Left renal pelvis (tissue), 4 donors: Measurements from ENCODE around the gene RUBCN. TPM values are rescaled to one million over a fixed set of nuclear protein-coding genes. Genes with fewer than 3 reads are reported as not detected.
"Not testable (repeated sequence)": the region's sequence is repeated elsewhere in the genome, so short reads cannot be mapped to it uniquely, and the experiment has no call there.

ENCODE experiments used
- DNase-seq, 4 donors: peaks; one replicate each; pipeline ENCODE4 v3.0.0-alpha.2; 2013; ENCODE audit warnings: low read depth in 4 of 4, low spot score in 3 of 4
- polyA plus RNA-seq, 4 donors: library from polyadenylated mRNA; unstranded; fragments of 120-200 nt; gene quantifications; one replicate each; pipeline ENCODE4 v1.2.1, GENCODE V29; 2013; ENCODE audit not compliant: insufficient read length in 4 of 4

Gene RUBCN
- polyA plus RNA-seq, 4 donors, result 11.3 to 16.0 (median 12.7) TPM

DNA sequence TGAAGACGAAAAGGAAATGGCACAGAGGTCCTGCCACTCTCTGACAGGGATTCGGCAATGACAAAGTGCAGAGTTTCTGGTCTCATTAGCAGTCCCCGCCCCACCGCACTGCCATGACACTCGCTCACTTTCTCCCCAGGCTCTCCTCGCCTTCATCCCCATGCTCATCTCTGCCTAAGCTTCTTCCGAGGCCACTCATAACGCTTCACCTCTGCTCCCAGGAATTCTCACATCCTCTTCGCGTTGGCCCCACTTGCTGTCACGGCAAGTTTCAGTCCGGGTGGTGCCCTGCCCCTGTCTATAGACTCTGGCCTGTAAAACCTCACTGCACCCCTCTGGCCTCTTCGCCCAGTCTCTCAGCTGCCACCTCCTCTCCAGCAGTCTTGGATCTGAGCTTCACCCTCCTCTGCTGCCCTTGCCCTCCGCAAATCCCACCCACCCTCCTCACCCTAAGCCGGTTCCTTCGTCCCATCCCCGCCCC lies 654 bp downstream of the RUBCN start:
- no peak for DNase-seq

- no peak for DNase-seq
Measured at GRCh38 chr3:197734667-197735318, 1.9 kb downstream of the RUBCN start.

DNA sequence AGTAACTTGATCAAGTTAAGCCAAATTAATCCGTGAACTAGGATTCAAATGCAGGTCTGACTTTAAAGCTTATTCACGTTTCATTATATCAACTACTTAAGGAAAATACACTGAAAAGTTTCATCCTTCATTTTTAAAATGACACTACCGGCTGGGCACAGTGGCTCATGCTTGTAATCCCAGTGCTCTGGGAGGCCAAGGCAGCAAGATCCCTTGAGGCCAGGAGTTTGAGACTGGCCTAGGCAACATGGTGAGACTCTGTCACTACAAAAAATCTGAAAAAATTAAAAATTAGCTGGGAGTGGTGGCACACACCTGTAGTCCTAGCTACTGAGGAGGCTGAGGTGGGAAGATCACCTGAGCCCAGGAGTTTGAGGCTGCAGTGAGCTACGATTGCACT lies 3.7 kb downstream of the RUBCN start:
- no peak for DNase-seq

- not testable (repeated sequence) for DNase-seq
Measured at GRCh38 chr3:197731483-197731882, 5.2 kb downstream of the RUBCN start.

DNA sequence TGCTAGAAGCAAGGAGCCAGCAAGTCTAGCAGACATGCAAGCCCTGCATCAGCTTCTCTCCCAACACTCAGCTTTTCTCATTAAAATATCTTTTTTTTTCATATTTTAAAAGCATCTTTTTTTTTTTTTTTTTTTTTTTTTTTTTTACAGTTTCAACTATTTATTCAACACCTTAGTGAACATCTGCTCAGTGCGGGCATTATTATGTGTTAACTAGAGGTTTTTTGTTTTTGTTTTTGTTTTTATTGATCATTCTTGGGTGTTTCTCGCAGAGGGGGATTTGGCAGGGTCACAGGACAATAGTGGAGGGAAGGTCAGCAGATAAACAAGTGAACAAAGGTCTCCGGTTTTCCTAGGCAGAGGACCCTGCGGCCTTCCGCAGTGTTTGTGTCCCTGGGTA lies 5.9 kb downstream of the RUBCN start:
- not testable (repeated sequence) for DNase-seq

GRCh38 chr3:197730200-197730599 lies 6.5 kb downstream of the RUBCN start:
- no peak for DNase-seq

GRCh38 chr3:197728487-197728886 lies 8.2 kb downstream of the RUBCN start:
- DNase-seq, result no peak

- DNase-seq, result not testable (repeated sequence)
Measured at GRCh38 chr3:197727878-197728277, 8.8 kb downstream of the RUBCN start.

DNA sequence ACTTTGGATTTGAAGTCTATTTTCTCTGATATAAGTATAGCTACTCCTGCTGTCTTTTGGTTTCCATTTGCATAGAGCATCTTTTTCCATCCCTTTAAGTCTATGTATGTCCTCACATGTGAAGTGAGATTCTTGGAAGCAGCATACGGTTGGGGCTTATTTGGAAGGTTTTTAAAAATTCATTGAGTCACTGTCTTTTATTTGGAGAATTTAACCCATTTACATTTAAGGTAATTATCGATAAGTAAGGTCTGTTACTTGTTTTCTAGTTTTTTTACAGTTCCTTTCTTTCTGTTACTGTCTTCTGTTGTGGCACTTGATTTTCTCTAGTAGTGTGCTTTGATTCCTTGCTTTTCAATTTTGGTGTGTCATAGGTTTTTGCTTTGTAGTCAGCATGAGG lies 14.0 kb downstream of the RUBCN start:
- no peak for DNase-seq

GRCh38 chr3:197720694-197721093 lies 16.0 kb downstream of the RUBCN start:
- DNase-seq, result no peak

DNA sequence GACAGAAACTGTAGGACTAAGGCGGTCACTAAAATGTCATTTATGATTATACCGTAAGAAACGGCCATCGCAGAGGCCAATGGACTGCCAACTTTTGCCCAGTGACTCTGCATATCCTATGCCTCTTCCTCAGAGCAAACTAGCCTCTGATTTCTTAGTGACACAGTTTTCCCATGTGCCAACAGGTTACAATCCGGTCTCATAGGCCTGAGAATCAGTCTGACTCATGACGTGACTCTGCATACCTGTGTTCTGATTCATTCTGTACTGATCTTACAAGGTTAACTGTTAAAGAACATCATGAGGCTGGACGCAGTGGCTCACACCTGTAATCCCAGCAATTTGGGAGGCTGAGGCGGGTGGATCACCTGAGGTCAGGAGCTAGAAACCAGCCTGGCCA lies 17.8 kb downstream of the RUBCN start:
- DNase-seq, result no peak

DNA sequence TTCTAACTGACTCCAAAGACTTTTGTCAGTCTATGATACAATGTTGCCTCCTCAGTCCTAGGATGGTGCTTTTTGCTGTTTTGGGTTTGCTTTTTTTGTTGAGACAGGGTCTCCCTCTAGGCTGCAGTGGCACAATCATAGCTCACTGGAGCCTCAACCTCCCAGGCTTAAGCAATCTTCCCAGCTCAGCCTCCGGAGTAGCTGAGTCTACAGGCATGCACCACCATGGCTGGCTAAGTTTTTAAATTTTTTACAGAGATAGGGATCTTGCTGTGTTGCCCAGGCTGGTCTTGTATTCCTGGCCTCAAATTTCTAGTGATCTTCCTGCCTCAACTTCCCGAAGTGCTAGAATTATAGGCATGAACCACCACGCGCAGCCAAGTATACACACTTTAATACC lies 22.5 kb downstream of the RUBCN start:
- no peak for DNase-seq

- no peak for DNase-seq
Measured at GRCh38 chr3:197713477-197713822, 23.3 kb downstream of the RUBCN start.

DNA sequence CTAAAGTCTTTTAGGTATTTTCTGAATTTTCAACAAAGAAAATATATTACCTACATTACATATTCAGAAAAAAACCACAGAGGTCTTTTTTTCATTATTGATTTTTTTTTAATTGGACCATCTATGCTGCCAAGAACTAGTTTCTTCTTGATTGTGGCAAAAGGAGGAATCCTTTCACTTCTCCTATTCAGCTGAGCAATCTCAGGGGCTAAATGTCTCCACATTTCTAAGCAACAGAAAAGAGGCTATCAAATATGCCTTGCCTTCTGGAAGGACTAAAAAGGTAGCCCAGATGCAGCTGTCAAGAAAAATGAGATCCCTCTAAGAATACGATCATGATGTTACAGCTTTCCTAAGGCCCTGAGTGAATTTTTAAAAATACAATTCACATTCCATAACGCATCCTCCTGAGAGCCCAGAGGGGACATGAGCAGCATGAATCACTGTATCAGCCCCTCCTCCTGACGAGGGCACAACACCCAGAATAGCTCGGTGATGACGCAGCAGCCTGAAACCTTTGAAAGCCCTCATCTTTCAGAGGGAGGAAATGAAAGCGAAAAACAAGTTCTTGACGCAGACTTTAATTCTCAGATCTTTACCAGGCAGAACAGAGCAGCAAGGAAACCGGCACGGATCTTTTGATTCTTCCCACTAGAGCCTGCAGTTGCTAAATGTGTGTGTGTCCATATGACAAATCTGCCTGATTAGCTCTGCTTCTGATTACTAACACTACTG lies 24.6 kb downstream of the RUBCN start:
- DNase-seq, result peak; percentile 33 to 62 (median 48)

- DNase-seq, result not testable (repeated sequence)
Measured at GRCh38 chr3:197710965-197711364, 25.7 kb downstream of the RUBCN start.

DNA sequence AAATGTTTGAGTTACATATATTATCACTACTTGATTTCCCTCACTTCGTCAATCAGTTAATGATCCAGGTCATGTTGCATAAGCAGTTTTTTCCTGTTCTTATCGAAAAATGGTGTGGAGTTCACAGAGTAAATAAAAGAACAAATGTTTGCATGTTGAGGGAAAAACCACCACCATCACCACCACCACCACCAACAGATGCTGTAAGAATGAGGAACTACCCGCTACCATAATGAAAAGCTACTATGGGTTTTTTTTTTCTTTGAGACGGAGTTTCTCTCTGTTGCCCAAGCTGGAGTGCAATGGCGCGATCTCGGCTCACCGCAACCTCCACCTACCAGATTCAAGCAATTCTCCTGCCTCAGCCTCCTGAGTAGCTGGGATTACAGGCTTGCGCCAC lies 27.6 kb downstream of the RUBCN start:
- DNase-seq, result no peak

GRCh38 chr3:197706658-197707057 lies 30.0 kb downstream of the RUBCN start:
- DNase-seq, result no peak

GRCh38 chr3:197701841-197702240 lies 34.9 kb downstream of the RUBCN start:
- no peak for DNase-seq

DNA sequence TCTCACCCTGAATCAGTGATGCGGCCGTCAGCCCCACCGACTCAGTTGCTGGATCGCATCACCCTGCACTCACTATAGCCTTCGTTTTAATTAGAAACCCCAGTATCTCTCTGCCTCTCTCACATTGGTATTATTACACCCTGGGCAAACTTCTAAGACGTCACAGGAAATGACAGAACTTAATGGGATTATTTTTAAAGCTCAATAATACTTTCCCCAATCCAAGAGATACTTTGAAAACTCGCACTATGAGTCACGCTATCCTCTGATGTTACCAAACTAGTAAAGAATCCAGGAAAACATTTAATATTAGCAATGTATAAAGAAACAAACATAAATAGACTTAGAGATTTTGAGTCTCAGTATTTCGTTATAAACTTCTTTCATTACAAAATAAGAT lies 36.6 kb downstream of the RUBCN start:
- no peak for DNase-seq

GRCh38 chr3:197697355-197697754 lies 39.3 kb downstream of the RUBCN start:
- DNase-seq, result no peak

DNA sequence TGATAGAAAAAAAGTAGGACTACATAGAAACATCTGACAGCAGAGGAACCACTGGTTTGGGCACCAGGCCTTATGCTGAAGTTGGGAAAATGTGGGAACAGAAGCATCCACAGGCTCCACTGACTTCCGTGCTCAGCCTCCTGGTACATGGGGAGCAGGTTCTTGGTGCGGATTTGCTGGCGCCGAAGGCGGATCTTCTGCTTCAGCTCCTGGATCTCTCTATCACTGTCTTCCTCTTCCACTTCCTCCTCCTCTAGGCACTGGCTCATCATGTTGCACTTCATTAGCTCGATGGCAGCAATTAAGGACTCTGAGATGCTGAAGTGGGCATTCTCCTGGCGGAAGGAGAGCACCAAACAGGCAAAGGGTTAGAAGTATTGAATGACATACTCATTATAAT lies 42.5 kb downstream of the RUBCN start:
- no peak for DNase-seq

DNA sequence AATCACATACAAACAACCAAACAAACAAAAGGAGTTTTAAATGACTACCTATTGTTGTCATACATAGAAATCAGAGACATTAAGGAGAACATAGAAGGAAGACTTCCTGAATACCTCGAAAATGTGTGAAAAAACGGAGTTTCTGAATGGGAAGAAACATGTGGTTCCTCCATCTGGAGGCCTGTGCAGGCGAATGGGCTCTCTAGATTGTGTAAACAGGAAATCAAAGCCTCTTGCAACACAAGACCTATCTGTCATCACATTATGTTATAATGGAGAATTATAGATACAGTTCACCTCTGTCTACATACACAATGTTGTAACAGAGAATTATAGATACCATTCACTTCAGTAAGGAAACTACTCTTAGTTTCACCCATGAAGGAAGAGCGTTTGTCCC lies 44.1 kb downstream of the RUBCN start:
- DNase-seq, result no peak
